ENCODE data around the gene SERTAD1.

Gene SERTAD1, protein sequence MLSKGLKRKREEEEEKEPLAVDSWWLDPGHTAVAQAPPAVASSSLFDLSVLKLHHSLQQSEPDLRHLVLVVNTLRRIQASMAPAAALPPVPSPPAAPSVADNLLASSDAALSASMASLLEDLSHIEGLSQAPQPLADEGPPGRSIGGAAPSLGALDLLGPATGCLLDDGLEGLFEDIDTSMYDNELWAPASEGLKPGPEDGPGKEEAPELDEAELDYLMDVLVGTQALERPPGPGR

DNA sequence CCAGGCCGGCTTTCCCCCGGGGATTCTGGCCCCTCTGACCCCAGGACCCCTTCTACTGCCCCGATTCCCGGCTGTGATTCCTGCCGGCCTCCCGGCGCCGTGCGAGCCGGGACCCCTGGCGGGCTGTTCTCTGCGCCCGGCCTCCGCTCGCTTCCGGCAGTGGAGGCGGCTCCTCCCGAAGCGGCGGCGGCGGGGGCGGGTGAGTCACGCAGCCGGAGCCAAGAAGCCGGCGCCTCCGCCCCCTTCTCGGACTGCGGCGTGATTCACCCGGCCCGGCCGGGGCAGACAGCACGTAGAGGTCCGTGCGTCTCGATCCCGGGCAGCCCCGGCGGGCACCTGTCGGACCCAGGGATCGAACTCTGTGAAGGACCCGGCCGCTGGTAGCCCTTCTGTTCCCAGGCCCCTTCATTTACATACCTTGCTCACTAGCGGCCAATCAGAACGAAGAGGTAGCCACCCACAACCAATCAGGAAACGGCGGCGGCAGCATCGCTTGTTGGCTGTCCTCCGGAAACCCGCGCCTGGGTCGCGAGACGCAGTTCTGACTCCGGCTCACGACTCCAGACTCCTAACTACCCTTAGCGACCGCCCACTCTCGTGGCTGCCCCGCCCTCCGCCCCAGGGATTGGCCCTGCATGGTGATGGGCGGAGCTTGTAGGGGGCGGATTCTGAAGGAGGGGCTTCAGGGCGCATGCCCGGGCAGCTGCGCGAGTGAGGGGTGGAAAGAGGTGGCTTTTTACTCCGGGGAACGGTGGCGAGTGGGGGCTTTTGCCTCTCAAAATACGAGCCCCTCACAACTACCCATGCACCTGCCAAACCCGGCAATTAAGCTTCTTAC is at the start of gene SERTAD1:
TSS of gene SERTAD1 (minus strand) at position 543 of the 838 bp plus-strand sequence. CDS start 2,446 bp downstream, outside the sequence.
- peak within 1 kb of the TSS; percentile 95 for H3K4me3 ChIP-seq (replicated peaks; ENCODE audit: low read depth, low read length)
- TF ChIP-seq, protein P1, sequence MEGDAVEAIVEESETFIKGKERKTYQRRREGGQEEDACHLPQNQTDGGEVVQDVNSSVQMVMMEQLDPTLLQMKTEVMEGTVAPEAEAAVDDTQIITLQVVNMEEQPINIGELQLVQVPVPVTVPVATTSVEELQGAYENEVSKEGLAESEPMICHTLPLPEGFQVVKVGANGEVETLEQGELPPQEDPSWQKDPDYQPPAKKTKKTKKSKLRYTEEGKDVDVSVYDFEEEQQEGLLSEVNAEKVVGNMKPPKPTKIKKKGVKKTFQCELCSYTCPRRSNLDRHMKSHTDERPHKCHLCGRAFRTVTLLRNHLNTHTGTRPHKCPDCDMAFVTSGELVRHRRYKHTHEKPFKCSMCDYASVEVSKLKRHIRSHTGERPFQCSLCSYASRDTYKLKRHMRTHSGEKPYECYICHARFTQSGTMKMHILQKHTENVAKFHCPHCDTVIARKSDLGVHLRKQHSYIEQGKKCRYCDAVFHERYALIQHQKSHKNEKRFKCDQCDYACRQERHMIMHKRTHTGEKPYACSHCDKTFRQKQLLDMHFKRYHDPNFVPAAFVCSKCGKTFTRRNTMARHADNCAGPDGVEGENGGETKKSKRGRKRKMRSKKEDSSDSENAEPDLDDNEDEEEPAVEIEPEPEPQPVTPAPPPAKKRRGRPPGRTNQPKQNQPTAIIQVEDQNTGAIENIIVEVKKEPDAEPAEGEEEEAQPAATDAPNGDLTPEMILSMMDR (IDR thresholded peaks at IDR 0.05; ENCODE audit: insufficient read depth, low read length, poor library complexity, severe bottlenecking), result peak; percentile 95
- no peaks in the 10 kb centered on the region for H3K27me3 ChIP-seq (replicated peaks; ENCODE audit: control insufficient read depth, insufficient read depth, low read length)
- DNase-seq (ENCODE audit: extremely low read depth, insufficient read length), result peak; percentile 99
- H3K36me3 ChIP-seq (ENCODE audit: control insufficient read depth, insufficient read depth, low read length), result peaks cover 8% of the 10 kb centered on the region

DNA sequence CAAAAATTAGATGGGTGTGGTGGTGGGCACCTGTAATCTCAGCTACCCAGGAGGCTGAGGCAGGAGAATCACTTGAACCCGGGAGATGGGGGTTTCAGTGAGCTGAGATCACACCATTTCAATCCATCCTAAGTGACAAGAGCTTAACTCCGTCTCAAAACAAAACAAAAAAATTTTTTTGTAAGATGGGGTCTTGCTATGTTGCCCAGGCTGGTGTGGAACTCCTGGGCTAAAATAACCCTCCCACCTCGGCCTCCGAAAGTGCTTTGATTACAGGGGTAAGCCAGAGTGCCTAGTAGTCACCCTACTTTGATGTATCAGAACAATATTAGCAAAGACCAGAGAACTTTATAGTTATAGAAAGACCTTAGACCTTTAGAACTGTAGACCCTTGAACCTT is 48.9 kb upstream of the SERTAD1 start:
- DNase-seq (ENCODE audit: extremely low read depth, insufficient read length), result no peak
- Histone ChIP-seq H3K36me3 (ENCODE audit: control insufficient read depth, insufficient read depth, low read length) (no peaks in the 10 kb centered on the region), H3K27me3 (replicated peaks; ENCODE audit: control insufficient read depth, insufficient read depth, low read length) (no peaks in the 10 kb centered on the region), H3K4me3 (replicated peaks; ENCODE audit: low read depth, low read length) (no peak overlapping the region)
- TF ChIP-seq, protein P1 (IDR thresholded peaks at IDR 0.05; ENCODE audit: insufficient read depth, low read length, poor library complexity, severe bottlenecking), result no peak

GRCh38 chr19:40472516-40472915 is 46.7 kb upstream of the SERTAD1 start:
- TF ChIP-seq, protein P1 (IDR thresholded peaks at IDR 0.05; ENCODE audit: insufficient read depth, low read length, poor library complexity, severe bottlenecking), result no peak
- DNase-seq (ENCODE audit: extremely low read depth, insufficient read length), result no peak
- Histone ChIP-seq H3K36me3 (ENCODE audit: control insufficient read depth, insufficient read depth, low read length) (no peaks in the 10 kb centered on the region), H3K27me3 (replicated peaks; ENCODE audit: control insufficient read depth, insufficient read depth, low read length) (no peaks in the 10 kb centered on the region), H3K4me3 (replicated peaks; ENCODE audit: low read depth, low read length) (no peak overlapping the region)

DNA sequence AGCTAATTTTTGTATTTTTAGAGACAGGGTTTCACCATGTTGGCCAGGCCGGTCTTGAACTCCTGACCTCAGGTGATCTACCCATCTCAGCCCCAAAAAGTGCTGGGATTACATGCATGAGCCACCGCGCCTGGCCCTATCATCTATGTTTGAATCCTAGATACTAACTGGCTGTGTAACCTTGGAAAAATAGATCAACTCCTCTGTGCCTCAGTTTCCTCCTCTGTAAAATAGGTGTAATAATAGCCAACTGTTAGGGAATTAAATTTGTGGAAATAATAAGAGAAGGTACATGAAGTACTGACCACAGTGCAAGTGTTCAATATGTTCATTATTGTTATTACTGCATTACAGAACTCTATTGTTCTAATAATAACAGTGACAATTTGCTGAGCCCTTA is 45.3 kb upstream of the SERTAD1 start:
- Histone ChIP-seq H3K36me3 (ENCODE audit: control insufficient read depth, insufficient read depth, low read length) (no peaks in the 10 kb centered on the region), H3K4me3 (replicated peaks; ENCODE audit: low read depth, low read length) (no peak overlapping the region), H3K27me3 (replicated peaks; ENCODE audit: control insufficient read depth, insufficient read depth, low read length) (no peaks in the 10 kb centered on the region; the same call in 1 of the 2 replicates)
- TF ChIP-seq, protein P1 (IDR thresholded peaks at IDR 0.05; ENCODE audit: insufficient read depth, low read length, poor library complexity, severe bottlenecking), result no peak
- DNase-seq (ENCODE audit: extremely low read depth, insufficient read length), result no peak

DNA sequence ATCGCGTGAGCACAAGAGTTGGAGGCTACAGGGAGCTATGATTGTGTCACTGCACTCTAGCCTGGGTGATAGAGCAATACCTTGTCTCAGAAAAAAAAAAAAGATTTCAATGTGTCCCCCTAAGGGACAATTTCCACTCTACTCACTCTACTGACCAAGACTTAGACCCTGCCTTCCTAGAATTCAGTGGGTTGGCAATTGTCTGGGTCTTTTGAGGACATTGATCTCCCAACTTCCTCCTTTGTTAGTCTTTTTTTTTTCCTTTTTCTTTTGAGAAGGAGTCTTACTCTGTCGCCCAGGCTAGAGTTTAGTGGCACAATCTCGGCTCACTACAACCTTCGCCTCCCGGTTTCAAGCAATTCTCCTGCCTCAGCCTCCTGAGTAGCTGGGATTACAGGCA is 43.2 kb upstream of the SERTAD1 start:
- Histone ChIP-seq H3K36me3 (ENCODE audit: control insufficient read depth, insufficient read depth, low read length) (no peaks in the 10 kb centered on the region), H3K4me3 (replicated peaks; ENCODE audit: low read depth, low read length) (no peak overlapping the region), H3K27me3 (replicated peaks; ENCODE audit: control insufficient read depth, insufficient read depth, low read length) (no peaks in the 10 kb centered on the region; the same call in 1 of the 2 replicates)
- TF ChIP-seq, protein P1 (IDR thresholded peaks at IDR 0.05; ENCODE audit: insufficient read depth, low read length, poor library complexity, severe bottlenecking), result no peak
- DNase-seq (ENCODE audit: extremely low read depth, insufficient read length), result no peak
